Trophoblast cell (in vitro differentiated cells and primary cell): ENCODE results near the gene GRM2.

Experiments
- DNase-seq, 2 donors: peaks; one replicate each; pipeline ENCODE4 v3.0.0-alpha.2; 2016
- H2AFZ ChIP-seq: 2 replicates; pipeline ENCODE4 v1.6.1; 2013; ENCODE audit warnings: low read length, moderate library complexity, mild to moderate bottlenecking; ENCODE audit not compliant: insufficient read depth, poor library complexity
- H2AK5ac ChIP-seq: 2 replicates; pipeline ENCODE4 v1.6.1; 2013; ENCODE audit warnings: mild to moderate bottlenecking, low read length
- H2BK120ac ChIP-seq: 2 replicates; pipeline ENCODE4 v1.6.1; 2013; ENCODE audit warnings: low read length, mild to moderate bottlenecking, moderate library complexity; ENCODE audit not compliant: insufficient read depth, poor library complexity
- H2BK12ac ChIP-seq: 2 replicates; pipeline ENCODE4 v1.6.1; 2013; ENCODE audit warnings: mild to moderate bottlenecking, low read length, moderate library complexity
- H2BK5ac ChIP-seq: 2 replicates; pipeline ENCODE4 v1.6.1; 2013; ENCODE audit warnings: low read length, low read depth, moderate library complexity, mild to moderate bottlenecking; ENCODE audit not compliant: poor library complexity
- H3K14ac ChIP-seq: 2 replicates; pipeline ENCODE4 v1.6.1; 2013; ENCODE audit warnings: mild to moderate bottlenecking, low read length
- H3K18ac ChIP-seq: 2 replicates; pipeline ENCODE4 v1.6.1; 2013; ENCODE audit warnings: mild to moderate bottlenecking, low read length
- H3K23ac ChIP-seq: 2 replicates; pipeline ENCODE4 v1.6.1; 2013; ENCODE audit warnings: low read length
- H3K27ac ChIP-seq: 2 replicates; pipeline ENCODE4 v1.5.1; 2013; ENCODE audit warnings: low read depth, mild to moderate bottlenecking, inconsistent platforms, low read length, moderate library complexity
- H3K27me3 ChIP-seq: 2 replicates; pipeline ENCODE4 v1.6.1; 2013; ENCODE audit warnings: inconsistent platforms, mild to moderate bottlenecking, low read length, moderate library complexity; ENCODE audit not compliant: insufficient read depth
- H3K36me3 ChIP-seq, 2 experiments: 1 replicate in 1 of 2; 2 replicates in 1 of 2; pipeline ENCODE4 v1.6.1; 2013; ENCODE audit warnings: low read length in 2 of 2, mild to moderate bottlenecking in 2 of 2, moderate library complexity in 1 of 2; ENCODE audit not compliant: insufficient read depth in 2 of 2, control insufficient read depth in 1 of 2
- H3K4ac ChIP-seq: 2 replicates; pipeline ENCODE4 v1.6.1; 2013; ENCODE audit warnings: low read depth, mild to moderate bottlenecking, low read length, moderate library complexity
- H3K4me1 ChIP-seq, 2 experiments: 1 replicate in 1 of 2; 2 replicates in 1 of 2; pipeline ENCODE4 v1.6.1; 2013; ENCODE audit warnings: low read length in 2 of 2, mild to moderate bottlenecking in 2 of 2, moderate library complexity in 1 of 2; ENCODE audit not compliant: insufficient read depth in 2 of 2, control insufficient read depth in 1 of 2
- H3K4me2 ChIP-seq: 2 replicates; pipeline ENCODE4 v1.6.1; 2013; ENCODE audit warnings: inconsistent platforms, mild to moderate bottlenecking, low read length, moderate library complexity
- H3K4me3 ChIP-seq: 2 replicates; pipeline ENCODE4 v1.5.1; 2013; ENCODE audit warnings: mild to moderate bottlenecking, low read depth, low read length, inconsistent platforms
- H3K79me1 ChIP-seq: one replicate; pipeline ENCODE4 v1.6.1; 2013; ENCODE audit warnings: low read length
- H3K79me2 ChIP-seq: 2 replicates; pipeline ENCODE4 v1.6.1; 2013; ENCODE audit warnings: low read length, mild to moderate bottlenecking; ENCODE audit not compliant: control insufficient read depth, insufficient read depth, poor library complexity
- H3K9ac ChIP-seq: 2 replicates; pipeline ENCODE4 v1.6.1; 2013; ENCODE audit warnings: mild to moderate bottlenecking, low read length
- H3K9me3 ChIP-seq: 2 replicates; pipeline ENCODE4 v1.6.1; 2013; ENCODE audit warnings: low read depth, mild to moderate bottlenecking, control low read depth, inconsistent platforms, low read length; ENCODE audit not compliant: insufficient read depth
- H4K12ac ChIP-seq: 2 replicates; pipeline ENCODE4 v1.6.1; 2013; ENCODE audit warnings: low read depth, mild to moderate bottlenecking, low read length, moderate library complexity
- H4K8ac ChIP-seq: 2 replicates; pipeline ENCODE4 v1.6.1; 2013; ENCODE audit warnings: low read depth, mild to moderate bottlenecking, low read length, moderate library complexity
- H4K91ac ChIP-seq: one replicate; pipeline ENCODE4 v1.6.1; 2013; ENCODE audit warnings: low read depth, mild to moderate bottlenecking, low read length, moderate library complexity
- WGBS: extraction: QIAGEN DNeasy Blood & Tissue Kit; methylation state at CpG from one replicate; pipeline ENCODE4 v1.1.7; 2013; ENCODE audit warnings: missing lambda C conversion rate; ENCODE audit not compliant: insufficient read length, insufficient coverage; ENCODE audit errors: extremely low coverage; 5-methylcytosine and 5-hydroxymethylcytosine counted together

The GRM2 gene

DNA sequence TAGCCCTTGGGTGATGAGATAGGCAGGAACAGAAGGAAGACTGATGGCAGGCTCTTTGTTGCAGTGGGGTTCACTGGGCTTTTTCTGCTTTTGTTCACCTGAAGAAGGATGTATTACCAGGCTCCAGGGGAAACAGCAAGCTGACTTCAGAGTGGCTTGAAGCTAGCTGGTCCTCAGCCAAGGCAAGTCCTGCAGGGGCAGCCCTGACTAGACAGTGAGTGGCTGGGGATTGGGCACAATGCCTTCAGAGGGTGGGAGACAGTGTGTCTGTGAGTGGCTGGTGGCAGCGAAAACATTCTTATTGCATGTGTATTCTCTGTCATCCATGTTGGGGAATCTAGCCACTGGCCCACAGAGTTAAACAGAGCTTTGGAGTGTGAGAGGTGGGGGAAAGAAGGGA, 38.1 kb upstream of the GRM2 start:
- no CpG with 5 or more reads among the region's 1 CpG for WGBS
- no peak for DNase-seq
- Histone ChIP-seq H3K27me3 (no peaks in the 10 kb centered on the region), H3K79me2 (peaks cover 7% of the 10 kb centered on the region), H3K23ac (no peak overlapping the region), H4K8ac (no peak overlapping the region), H4K91ac (no peak overlapping the region), H2AK5ac (no peak overlapping the region), H3K4me3 (no peak overlapping the region), H3K14ac (no peak overlapping the region), H3K9ac (no peak overlapping the region), H3K18ac (no peak overlapping the region), H3K4me1 (peaks cover 10 to 12% of the 10 kb centered on the region in 2 experiments), H4K12ac (no peak overlapping the region), H3K4me2 (no peak overlapping the region), H3K4ac (no peak overlapping the region), H3K27ac (no peak overlapping the region), H2BK120ac (no peak overlapping the region), H2BK5ac (no peak overlapping the region), H2AFZ (no peak overlapping the region), H2BK12ac (no peak overlapping the region), H3K9me3 (no peaks in the 10 kb centered on the region), H3K79me1 (peaks cover 10% of the 10 kb centered on the region), H3K36me3 (peaks cover 0 to 6% of the 10 kb centered on the region in 2 experiments)

- no peaks in the 10 kb centered on the region for H3K9me3 ChIP-seq
- H3K4me2 ChIP-seq = no peak overlapping the region
- no peak overlapping the region for H3K4ac ChIP-seq
- no peak overlapping the region for H3K4me3 ChIP-seq
- H2BK5ac ChIP-seq = no peak overlapping the region
- H3K79me1 ChIP-seq = peaks cover 10% of the 10 kb centered on the region
- DNase-seq = peak; percentile 98 to 99
- H2BK120ac ChIP-seq = no peak overlapping the region
- no peak overlapping the region for H3K14ac ChIP-seq
- no peak overlapping the region for H2BK12ac ChIP-seq
- no peak overlapping the region for H4K8ac ChIP-seq
- no peak overlapping the region for H3K27ac ChIP-seq
- peaks cover 10 to 12% of the 10 kb centered on the region in 2 experiments for H3K4me1 ChIP-seq
- peak overlapping the region; percentile 6 for H4K91ac ChIP-seq
- H3K27me3 ChIP-seq = no peaks in the 10 kb centered on the region
- no peak overlapping the region for H2AK5ac ChIP-seq
- no peak overlapping the region for H2AFZ ChIP-seq
- no peak overlapping the region for H4K12ac ChIP-seq
- WGBS = no CpG with 5 or more reads among the region's 9 CpGs
- H3K36me3 ChIP-seq = peaks cover 0 to 6% of the 10 kb centered on the region in 2 experiments
- H3K18ac ChIP-seq = no peak overlapping the region
- H3K79me2 ChIP-seq = peaks cover 7% of the 10 kb centered on the region
- no peak overlapping the region for H3K23ac ChIP-seq
- no peak overlapping the region for H3K9ac ChIP-seq
Measured at GRCh38 chr3:51669241-51670052, 37.4 kb upstream of the GRM2 start.

GRCh38 chr3:51670053-51670822, 36.6 kb upstream of the GRM2 start:
- Histone ChIP-seq H2BK12ac (no peak overlapping the region), H2BK5ac (no peak overlapping the region)
- WGBS = no CpG with 5 or more reads among the region's 15 CpGs

DNA sequence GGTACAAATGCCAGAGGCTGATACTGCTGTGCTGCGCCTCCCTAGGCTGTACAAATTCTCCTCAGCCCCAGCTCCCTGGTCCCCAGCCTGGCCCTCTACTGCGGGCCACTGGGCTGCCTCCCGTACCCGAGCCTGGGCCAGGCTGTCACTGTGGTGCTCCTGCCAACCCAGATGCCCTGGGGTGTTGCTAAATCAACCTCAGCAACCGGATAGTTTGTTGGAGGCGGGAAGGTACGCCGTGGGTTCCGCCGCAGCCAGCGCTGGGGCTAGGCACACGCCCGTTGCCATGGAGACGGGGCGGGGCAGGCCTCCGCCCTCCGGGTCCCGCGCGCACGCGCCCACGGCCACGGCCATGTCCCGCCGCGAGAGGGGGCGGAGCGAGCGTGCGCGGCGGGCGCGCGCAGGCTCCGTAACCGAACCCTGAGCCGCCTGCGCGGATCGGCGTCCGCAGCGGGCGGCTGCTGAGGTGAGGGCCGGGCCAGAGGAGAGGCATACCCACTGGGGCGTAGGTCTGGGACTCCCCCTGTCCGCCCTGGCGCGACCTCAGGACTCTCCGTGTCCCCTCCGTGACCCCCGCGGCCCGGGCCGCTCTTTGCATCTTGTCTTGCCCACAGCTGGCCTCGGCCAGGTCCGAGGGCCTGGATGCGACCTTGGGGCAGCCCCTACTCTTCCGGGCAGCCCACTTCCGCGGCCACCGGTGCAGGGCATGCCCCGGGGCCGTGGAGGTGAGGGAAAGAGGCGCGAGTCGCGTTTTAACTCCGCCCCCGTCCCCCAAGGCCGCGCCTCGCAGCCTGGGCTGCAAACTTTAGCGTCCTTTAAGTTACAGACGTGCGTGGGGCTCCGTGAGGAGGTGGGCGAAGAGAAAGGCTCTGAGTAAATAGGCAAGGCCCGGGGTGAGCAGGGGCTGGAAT, 35.8 kb upstream of the GRM2 start, which contains the start of gene TEX264:
Gene TEX264, plus strand, starts transcription at position 430 of the 911 bp plus-strand sequence. CDS start 3,053 bp downstream, outside the sequence.
- peak within 1 kb of the TSS; percentile 92 for H2AFZ ChIP-seq
- peak within 1 kb of the TSS; percentile 94 for H3K9ac ChIP-seq
- peak within 1 kb of the TSS; percentile 80 for H2BK120ac ChIP-seq
- H3K4me2 ChIP-seq = peak within 1 kb of the TSS; percentile 91
- H3K9me3 ChIP-seq = no peaks in the 10 kb centered on the region
- peaks cover under 1 to 2% of the 10 kb centered on the region in 2 experiments for H3K36me3 ChIP-seq
- H4K12ac ChIP-seq = peak within 1 kb of the TSS; percentile 89
- H3K79me1 ChIP-seq = peaks cover 10% of the 10 kb centered on the region
- peak within 1 kb of the TSS; percentile 31 for H3K27ac ChIP-seq
- H2BK12ac ChIP-seq = no peak within 1 kb of the TSS
- H3K23ac ChIP-seq = no peak within 1 kb of the TSS
- peak within 1 kb of the TSS; percentile 83 for H3K18ac ChIP-seq
- peak within 1 kb of the TSS; percentile 96 for H4K8ac ChIP-seq
- DNase-seq = peak; percentile 89 to 98
- H3K79me2 ChIP-seq = peaks cover 7% of the 10 kb centered on the region
- peak within 1 kb of the TSS; percentile 85 for H3K4ac ChIP-seq
- H3K27me3 ChIP-seq = no peaks in the 10 kb centered on the region
- H2BK5ac ChIP-seq = peak within 1 kb of the TSS; percentile 65
- no CpG with 5 or more reads among the region's 81 CpGs for WGBS
- peaks cover 10 to 12% of the 10 kb centered on the region in 2 experiments for H3K4me1 ChIP-seq
- peak within 1 kb of the TSS; percentile 87 for H3K4me3 ChIP-seq
- H3K14ac ChIP-seq = peak within 1 kb of the TSS; percentile 87
- H4K91ac ChIP-seq = peak within 1 kb of the TSS; percentile 87
- peak within 1 kb of the TSS; percentile 69 for H2AK5ac ChIP-seq

More at GRCh38 chr3:51670053-51670822, 36.6 kb upstream of the GRM2 start:
- no peak overlapping the region for H3K27ac ChIP-seq
- peaks cover 10 to 12% of the 10 kb centered on the region in 2 experiments for H3K4me1 ChIP-seq
- H4K8ac ChIP-seq = peak overlapping the region; percentile 96
- H3K4me2 ChIP-seq = peak overlapping the region; percentile 91
- H2AFZ ChIP-seq = no peak overlapping the region
- no peak overlapping the region for H3K18ac ChIP-seq
- peaks cover 10% of the 10 kb centered on the region for H3K79me1 ChIP-seq
- H3K9me3 ChIP-seq = no peaks in the 10 kb centered on the region
- peak overlapping the region; percentile 6 for H4K91ac ChIP-seq
- H3K27me3 ChIP-seq = no peaks in the 10 kb centered on the region
- peak overlapping the region; percentile 61 for H3K9ac ChIP-seq
- no peak overlapping the region for H3K14ac ChIP-seq
- no peak overlapping the region for H2BK120ac ChIP-seq
- H3K79me2 ChIP-seq = peaks cover 7% of the 10 kb centered on the region
- H3K23ac ChIP-seq = no peak overlapping the region
- no peak overlapping the region for H4K12ac ChIP-seq
- DNase-seq = peak in 1 of 2 donors; percentile 17
- peak overlapping the region; percentile 87 for H3K4me3 ChIP-seq
- no peak overlapping the region for H2AK5ac ChIP-seq
- peaks cover 0 to 4% of the 10 kb centered on the region in 2 experiments for H3K36me3 ChIP-seq
- no peak overlapping the region for H3K4ac ChIP-seq
